HS-5 (cell line): ENCODE measurements around the gene BICD2.
"Not testable (repeated sequence)": the region's sequence is repeated elsewhere in the genome, so short reads cannot be mapped to it uniquely, and the experiment has no call there.

ENCODE experiments used
- DNase-seq: peaks from one replicate; pipeline ENCODE4 v3.0.0-alpha.2; 2012; ENCODE audit warnings: low read depth

The BICD2 gene

GRCh38 chr9:92770360-92770995, 5.8 kb upstream of the BICD2 start:
- no peak for DNase-seq

DNA sequence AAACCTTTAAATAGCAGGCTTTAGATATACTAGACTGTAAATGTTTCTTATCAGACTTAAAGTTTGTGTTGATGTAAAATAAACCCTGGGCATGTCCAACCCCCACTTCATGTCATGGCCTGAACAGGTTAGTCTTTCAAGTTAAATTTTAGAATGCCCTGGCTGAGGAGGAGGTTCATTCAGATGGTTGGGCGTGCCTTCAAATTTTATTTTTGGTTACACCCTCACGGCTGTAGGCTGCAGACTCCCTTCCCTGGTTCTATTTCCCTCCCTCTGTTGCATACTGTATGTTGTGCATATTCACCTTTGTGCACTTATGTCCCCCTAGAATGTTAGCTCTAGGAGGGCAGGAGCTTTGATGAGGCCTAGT, 5.3 kb upstream of the BICD2 start:
- DNase-seq: no peak

- no peak for DNase-seq
These were observed 4.7 kb upstream of the BICD2 start for GRCh38 chr9:92769286-92769685.

DNA sequence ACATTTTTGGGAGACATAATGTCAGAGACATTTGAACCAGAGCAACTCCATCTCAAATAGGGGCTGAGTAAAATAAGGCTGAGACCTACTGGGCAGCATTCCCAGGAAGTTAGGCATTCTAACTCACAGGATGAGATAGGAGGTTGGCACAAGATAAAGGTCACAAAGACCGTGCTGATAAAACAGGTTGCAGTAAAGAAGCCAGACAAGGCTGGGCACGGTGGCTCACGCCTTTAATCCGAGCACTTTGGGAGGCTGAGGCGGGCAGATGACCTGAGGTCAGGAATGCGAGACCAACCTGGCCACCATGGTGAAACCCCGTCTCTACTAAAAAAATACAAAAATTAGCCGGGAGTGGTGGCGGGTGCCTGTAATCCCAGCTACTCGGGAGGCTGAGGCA, 4.2 kb upstream of the BICD2 start:
- DNase-seq: not testable (repeated sequence)

- no peak for DNase-seq
These were observed 2.7 kb upstream of the BICD2 start for GRCh38 chr9:92767066-92768054.

- DNase-seq: peak; percentile 79
These were observed 629 bp upstream of the BICD2 start for GRCh38 chr9:92764988-92765936.

DNA sequence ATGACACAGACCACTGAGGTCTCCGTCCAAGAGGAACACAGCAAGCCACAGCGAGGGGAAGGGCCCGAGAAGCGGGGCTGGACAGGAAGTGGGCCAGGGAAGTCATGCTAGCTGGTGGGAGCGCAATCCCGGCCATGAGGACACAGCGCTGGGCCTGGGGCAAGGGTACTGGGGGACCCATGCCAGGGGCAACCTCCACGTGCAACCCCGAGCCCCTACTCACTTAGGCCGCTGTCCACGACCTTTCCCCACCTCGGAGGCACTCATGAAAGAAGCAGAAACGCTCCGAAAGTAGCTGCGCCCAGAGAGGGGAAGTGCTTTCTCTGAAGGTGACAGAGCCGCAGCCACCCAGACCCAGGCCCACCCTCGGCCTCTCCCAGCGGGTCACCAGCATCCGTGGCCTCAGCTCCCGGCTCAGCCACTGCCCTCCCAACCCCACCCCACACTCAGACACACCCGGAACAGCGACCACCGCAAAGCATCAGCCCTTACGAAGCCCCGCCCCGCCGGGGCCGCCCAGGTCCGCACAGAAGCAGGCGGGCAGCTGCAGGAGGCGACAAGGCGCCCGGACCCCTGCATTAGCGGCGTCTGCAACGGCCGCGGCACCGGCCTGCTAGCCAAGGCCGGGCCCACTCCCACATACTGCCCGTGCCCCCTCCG, 782 bp downstream of the BICD2 start:
- no peak for DNase-seq

DNA sequence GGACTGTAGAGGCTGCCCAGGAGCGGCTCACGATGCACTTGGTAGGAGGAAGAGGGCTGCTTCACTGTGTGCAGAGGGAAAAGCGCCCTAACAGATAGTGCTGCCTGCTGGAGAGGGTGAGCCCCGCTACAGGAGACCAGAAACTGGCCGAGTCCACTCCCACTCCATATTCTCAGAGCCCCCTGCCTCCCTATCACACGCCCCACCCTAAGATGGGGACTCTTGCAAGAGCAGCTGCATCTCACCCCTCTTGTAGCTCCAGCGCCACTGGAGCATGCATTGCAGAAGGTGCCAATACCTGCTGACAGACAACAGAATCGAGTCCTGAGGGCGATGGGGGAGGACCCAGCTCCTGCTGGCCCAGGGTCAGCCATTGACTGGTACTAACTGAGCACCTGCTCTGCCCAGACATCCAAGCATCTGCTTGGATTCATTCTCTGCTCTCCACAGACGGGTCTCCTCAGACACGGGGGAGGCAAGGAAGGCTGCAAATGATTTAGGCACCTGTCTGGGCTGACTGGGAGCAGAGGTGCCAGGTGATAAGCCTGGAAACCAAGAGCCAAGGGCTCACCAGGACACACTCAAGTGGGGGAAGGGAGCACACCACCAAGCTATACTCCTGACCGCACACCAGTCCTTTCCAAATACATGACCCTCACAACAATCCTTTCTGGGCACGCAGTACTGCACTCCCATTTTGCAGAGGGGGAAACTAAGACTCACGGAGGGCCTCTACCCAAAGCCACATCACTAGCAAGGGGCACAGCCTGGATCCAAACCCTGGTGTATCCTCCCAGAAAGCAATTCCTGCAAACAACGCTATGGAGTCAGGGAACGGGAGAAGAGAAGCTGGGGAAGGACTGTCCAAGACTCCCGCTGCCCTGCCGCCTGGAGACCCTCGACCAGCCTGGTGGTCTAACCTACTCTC, 1.6 kb downstream of the BICD2 start:
- no peak for DNase-seq

DNA sequence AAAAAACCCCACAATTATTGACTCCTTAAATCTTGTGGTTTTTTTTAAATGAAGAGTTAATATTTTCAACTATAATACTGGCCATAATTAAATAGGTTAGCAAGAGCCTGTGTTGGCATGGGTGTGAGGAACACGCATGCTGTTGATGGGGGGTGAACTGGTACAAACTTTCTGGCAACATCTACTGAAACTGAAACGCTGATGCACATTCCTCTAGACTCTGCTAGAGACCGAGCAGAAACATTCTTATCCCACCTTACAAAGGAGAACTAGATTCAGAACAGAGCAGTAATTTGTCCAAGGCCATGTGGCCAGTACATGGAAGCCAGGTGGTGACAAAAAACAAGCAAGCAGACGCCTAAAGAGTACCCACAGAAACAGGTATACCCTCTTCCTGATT, 2.4 kb downstream of the BICD2 start:
- DNase-seq: no peak

DNA sequence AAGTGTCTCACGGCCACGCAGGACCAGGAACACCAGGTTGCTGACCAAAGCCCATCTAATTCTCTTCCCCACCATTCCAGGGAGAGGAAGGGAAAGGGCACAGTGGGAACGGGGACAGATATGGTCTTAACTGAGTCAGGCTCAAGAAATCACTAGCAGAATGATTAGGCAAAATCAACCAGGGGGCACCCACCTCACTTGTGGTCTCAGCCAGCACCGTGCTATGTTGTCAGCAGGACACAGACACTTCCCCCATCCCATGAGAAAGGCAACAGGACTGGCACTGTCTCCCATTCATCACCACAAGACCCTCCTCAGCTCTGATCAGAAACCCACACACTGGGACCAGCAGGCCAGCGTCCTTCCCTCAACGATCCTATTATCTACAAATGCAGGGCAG, 2.9 kb downstream of the BICD2 start:
- no peak for DNase-seq

- no peak for DNase-seq
These were observed 4.1 kb downstream of the BICD2 start for GRCh38 chr9:92760494-92760893.

DNA sequence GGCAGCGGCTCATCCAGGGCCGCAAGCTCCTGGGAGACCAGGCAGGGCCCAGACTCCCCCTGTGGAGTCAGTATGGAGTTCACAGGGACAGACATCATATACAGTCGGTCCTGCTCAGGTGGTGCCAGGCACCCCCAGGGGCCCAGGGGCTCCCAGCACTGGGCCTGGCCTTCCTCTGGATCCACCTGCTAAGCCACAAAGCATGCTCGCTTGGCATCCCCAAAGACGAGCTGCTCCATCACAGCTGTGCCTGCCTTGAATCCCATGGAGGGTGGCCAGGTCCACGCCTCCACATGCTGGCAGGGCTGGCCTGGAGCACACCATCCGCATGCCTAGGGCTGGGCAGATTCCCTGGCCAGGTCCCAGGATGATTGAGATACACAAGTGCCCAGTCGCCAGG, 4.6 kb downstream of the BICD2 start:
- no peak for DNase-seq

- no peak for DNase-seq
These were observed 5.2 kb downstream of the BICD2 start for GRCh38 chr9:92759446-92759845.

DNA sequence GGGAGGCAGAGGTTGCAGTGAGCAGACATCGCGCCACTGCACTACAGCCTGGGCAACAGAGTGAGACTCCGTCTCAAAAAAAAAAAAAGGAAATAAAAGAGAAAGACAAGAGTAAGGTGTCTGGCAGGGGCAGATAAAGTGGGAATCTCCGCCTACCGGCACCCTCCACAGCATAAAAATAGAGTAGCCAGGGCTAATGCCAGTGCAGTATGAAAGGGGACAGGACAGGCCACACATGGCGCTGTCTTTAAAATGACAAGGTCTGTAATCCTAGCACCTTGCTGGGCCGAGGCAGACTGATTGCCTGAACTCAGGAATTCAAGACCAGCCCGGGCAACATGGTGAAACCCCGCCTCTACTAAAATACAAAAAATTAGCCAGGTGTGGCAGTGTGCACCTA, 7.8 kb downstream of the BICD2 start:
- DNase-seq: no peak

- DNase-seq: no peak
These were observed 10.4 kb downstream of the BICD2 start for GRCh38 chr9:92754091-92754745.

- DNase-seq: no peak
These were observed 11.7 kb downstream of the BICD2 start for GRCh38 chr9:92752812-92753404.

- no peak for DNase-seq
These were observed 14.7 kb downstream of the BICD2 start for GRCh38 chr9:92749934-92750315.

- DNase-seq: no peak
These were observed 15.3 kb downstream of the BICD2 start for GRCh38 chr9:92749071-92749933.

- DNase-seq: no peak
These were observed 16.5 kb downstream of the BICD2 start for GRCh38 chr9:92748233-92748497.
